ENCODE data around the gene WDR5B.

WDR5B gene

DNA sequence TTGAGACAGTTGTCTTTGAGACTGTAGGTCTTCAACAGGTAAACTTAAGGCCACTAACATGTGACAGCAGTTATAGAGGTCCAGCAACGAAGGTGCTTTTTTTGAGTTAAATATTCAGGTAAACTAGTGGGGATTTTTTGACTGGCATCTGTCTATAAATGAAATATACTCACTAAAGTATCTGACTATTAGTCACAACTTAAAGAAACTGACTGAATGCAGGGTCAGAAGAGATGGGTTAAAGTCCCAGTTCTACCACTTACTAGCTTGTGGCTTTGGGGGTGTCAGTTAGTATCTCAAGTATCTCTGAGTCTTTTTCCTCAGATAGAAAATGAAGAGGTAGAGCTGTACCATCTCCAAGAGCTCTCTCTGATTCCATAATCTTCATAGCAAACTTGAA lies 50.8 kb downstream of the WDR5B start:
- DNase-seq: no peak

DNA sequence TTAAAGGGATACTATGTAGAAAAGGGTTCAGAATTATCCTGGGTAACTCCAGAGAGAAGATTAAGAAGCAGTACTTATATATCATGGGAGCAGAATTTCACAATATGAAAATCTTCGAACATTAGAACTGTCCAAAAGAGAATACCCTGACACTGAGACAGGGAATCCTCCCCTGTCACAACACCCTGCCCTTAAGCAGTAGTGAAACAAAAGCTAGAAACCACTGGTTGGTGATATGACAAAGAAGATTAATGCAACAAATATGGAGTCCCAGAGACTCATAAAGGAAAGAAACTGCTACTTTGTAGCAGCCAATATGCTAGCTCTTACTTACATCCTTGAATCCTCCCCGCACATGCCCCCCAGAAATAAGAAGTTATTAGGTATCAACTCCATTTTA lies 51.4 kb downstream of the WDR5B start:
- DNase-seq: no peak

All from NCI-H2081 treated with DMSO at 0.1 percent for 48 hours (cell line).